Measurements from ENCODE around the gene HGS. TPM values are rescaled to one million over a fixed set of nuclear protein-coding genes. Genes with fewer than 3 reads are reported as not detected.

HGS gene
- total and polyA plus RNA-seq, 2 of the 13 experiments (the other 11 are each of a cell fraction or from before 2014, with no cell fraction given) = 73.3 to 78.1 TPM

DNA sequence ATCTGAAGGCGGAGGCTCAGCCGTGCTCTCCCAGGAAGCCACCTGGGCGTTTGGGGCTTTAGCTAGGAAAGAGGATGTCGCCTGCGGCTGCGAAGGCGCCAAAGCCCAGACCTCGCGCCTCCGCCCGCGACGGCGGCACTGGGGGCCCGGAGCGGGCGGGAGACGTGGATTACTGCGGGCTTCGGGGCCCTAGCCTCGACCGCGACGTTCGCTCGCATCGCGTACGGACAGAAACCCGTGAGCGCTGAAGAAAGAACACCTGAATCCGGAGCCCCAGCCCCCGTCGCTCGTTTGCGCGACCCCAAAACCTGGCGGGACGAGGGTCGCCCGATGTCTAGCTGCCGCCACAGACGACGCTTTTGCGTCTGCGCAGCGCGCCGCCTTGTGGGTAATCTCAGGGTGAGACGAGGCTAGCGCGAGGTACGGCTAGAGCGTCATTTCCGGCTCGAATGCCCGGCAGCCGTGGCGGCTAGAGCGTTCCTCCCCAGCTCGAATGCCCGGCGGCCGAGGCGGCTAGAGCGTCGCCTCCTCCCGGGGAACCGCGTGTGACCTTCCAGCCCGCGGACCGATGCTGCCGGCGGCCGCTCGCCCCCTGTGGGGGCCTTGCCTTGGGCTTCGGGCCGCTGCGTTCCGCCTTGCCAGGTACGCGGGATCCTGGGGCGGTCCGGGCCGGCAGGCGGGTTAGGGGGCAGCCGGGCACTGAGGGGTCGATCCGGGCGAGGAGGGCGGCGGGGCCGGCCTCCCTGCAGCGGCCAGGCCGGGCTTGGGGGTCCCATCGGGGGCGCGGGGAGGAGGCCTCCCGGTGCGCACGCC is 19.3 kb downstream of the HGS start, which contains the start of gene MRPL12 (continued):
- TF ChIP-seq TGIF2 (CRISPR knock-in tag; IDR thresholded peaks at IDR 0.05) (peak; percentile 54; the same call in 1 of the 2 replicates), KAT2B (IDR thresholded peaks at IDR 0.05; ENCODE audit: borderline replicate concordance, low read depth, low read length) (no peak), ZNF577 (CRISPR knock-in tag; IDR thresholded peaks at IDR 0.05; ENCODE audit: borderline replicate concordance, low read depth) (peak; percentile 35; the same call in 1 of the 2 replicates), EHMT2 (IDR thresholded peaks at IDR 0.05; ENCODE audit: borderline replicate concordance, low read depth, low read length) (no peak), TAF15 (IDR thresholded peaks at IDR 0.05; ENCODE audit: low read depth, low read length, poor library complexity, severe bottlenecking) (no peak), U2AF1 (optimal IDR thresholded peaks at IDR 0.05; ENCODE audit: low read depth, low read length) (peak; percentile 94), KLF6 (CRISPR knock-in tag; IDR thresholded peaks at IDR 0.05) (peak; percentile 87), CEBPB (IDR thresholded peaks at IDR 0.05; ENCODE audit: borderline replicate concordance, low read depth, low read length) (no peak), CCAR2 (optimal IDR thresholded peaks at IDR 0.05; ENCODE audit: low read depth, low read length) (no peak), ARNT2 (CRISPR knock-in tag; IDR thresholded peaks at IDR 0.05; ENCODE audit: low read depth) (peak; percentile 99), ZNF570 (CRISPR knock-in tag; IDR thresholded peaks at IDR 0.05; ENCODE audit: borderline replicate concordance) (peak; percentile 74; the same call in 1 of the 2 replicates), ZNF788 (CRISPR knock-in tag; IDR thresholded peaks at IDR 0.05; ENCODE audit: borderline replicate concordance) (peak; percentile 99), CHD4 (IDR thresholded peaks at IDR 0.05; ENCODE audit: borderline replicate concordance, low read length) (no peak), SP4 (CRISPR knock-in tag; IDR thresholded peaks at IDR 0.05) (peak; percentile 81), ZNF616 (CRISPR knock-in tag; IDR thresholded peaks at IDR 0.05; ENCODE audit: low read depth) (peak; percentile 76; the same call in 1 of the 2 replicates), ZNF550 (CRISPR knock-in tag; IDR thresholded peaks at IDR 0.05; ENCODE audit: borderline replicate concordance) (peak; percentile 66; the same call in 1 of the 2 replicates), ZNF792 (CRISPR knock-in tag; IDR thresholded peaks at IDR 0.05) (peak; percentile 93)
- TF ChIP-seq, protein P1, sequence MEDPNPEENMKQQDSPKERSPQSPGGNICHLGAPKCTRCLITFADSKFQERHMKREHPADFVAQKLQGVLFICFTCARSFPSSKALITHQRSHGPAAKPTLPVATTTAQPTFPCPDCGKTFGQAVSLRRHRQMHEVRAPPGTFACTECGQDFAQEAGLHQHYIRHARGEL (CRISPR knock-in tag; IDR thresholded peaks at IDR 0.05) = no peak
- TF ChIP-seq, protein P2, sequence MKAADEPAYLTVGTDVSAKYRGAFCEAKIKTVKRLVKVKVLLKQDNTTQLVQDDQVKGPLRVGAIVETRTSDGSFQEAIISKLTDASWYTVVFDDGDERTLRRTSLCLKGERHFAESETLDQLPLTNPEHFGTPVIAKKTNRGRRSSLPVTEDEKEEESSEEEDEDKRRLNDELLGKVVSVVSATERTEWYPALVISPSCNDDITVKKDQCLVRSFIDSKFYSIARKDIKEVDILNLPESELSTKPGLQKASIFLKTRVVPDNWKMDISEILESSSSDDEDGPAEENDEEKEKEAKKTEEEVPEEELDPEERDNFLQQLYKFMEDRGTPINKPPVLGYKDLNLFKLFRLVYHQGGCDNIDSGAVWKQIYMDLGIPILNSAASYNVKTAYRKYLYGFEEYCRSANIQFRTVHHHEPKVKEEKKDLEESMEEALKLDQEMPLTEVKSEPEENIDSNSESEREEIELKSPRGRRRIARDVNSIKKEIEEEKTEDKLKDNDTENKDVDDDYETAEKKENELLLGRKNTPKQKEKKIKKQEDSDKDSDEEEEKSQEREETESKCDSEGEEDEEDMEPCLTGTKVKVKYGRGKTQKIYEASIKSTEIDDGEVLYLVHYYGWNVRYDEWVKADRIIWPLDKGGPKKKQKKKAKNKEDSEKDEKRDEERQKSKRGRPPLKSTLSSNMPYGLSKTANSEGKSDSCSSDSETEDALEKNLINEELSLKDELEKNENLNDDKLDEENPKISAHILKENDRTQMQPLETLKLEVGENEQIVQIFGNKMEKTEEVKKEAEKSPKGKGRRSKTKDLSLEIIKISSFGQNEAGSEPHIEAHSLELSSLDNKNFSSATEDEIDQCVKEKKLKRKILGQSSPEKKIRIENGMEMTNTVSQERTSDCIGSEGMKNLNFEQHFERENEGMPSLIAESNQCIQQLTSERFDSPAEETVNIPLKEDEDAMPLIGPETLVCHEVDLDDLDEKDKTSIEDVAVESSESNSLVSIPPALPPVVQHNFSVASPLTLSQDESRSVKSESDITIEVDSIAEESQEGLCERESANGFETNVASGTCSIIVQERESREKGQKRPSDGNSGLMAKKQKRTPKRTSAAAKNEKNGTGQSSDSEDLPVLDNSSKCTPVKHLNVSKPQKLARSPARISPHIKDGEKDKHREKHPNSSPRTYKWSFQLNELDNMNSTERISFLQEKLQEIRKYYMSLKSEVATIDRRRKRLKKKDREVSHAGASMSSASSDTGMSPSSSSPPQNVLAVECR (CRISPR knock-in tag; IDR thresholded peaks at IDR 0.05; ENCODE audit: borderline replicate concordance) = peak; percentile 99
- TF ChIP-seq, protein P3, sequence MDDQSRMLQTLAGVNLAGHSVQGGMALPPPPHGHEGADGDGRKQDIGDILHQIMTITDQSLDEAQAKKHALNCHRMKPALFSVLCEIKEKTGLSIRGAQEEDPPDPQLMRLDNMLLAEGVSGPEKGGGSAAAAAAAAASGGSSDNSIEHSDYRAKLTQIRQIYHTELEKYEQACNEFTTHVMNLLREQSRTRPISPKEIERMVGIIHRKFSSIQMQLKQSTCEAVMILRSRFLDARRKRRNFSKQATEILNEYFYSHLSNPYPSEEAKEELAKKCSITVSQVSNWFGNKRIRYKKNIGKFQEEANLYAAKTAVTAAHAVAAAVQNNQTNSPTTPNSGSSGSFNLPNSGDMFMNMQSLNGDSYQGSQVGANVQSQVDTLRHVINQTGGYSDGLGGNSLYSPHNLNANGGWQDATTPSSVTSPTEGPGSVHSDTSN (CRISPR knock-in tag; IDR thresholded peaks at IDR 0.05; ENCODE audit: borderline replicate concordance) = peak; percentile 72; the same call in 1 of the 2 replicates
- TF ChIP-seq, protein P4, sequence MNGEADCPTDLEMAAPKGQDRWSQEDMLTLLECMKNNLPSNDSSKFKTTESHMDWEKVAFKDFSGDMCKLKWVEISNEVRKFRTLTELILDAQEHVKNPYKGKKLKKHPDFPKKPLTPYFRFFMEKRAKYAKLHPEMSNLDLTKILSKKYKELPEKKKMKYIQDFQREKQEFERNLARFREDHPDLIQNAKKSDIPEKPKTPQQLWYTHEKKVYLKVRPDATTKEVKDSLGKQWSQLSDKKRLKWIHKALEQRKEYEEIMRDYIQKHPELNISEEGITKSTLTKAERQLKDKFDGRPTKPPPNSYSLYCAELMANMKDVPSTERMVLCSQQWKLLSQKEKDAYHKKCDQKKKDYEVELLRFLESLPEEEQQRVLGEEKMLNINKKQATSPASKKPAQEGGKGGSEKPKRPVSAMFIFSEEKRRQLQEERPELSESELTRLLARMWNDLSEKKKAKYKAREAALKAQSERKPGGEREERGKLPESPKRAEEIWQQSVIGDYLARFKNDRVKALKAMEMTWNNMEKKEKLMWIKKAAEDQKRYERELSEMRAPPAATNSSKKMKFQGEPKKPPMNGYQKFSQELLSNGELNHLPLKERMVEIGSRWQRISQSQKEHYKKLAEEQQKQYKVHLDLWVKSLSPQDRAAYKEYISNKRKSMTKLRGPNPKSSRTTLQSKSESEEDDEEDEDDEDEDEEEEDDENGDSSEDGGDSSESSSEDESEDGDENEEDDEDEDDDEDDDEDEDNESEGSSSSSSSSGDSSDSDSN (CRISPR knock-in tag; IDR thresholded peaks at IDR 0.05) = peak; percentile 97
